HUES6 (cell line): ENCODE results near the gene TNPO3.
"Not testable (repeated sequence)": the region's sequence is repeated elsewhere in the genome, so short reads cannot be mapped to it uniquely, and the experiment has no call there.

Experiments
- H3K27ac ChIP-seq: 2 replicates; pipeline ENCODE4 v1.7.0; 2013; ENCODE audit warnings: low read depth, mild to moderate bottlenecking, low read length, inconsistent platforms
- H3K27me3 ChIP-seq: 2 replicates; pipeline ENCODE4 v1.6.1; 2013; ENCODE audit warnings: low read length; ENCODE audit not compliant: control insufficient read depth, insufficient read depth
- H3K36me3 ChIP-seq: 2 replicates; pipeline ENCODE4 v1.6.1; 2013; ENCODE audit warnings: low read length; ENCODE audit not compliant: control insufficient read depth, insufficient read depth
- H3K4me1 ChIP-seq: 2 replicates; pipeline ENCODE4 v1.6.1; 2013; ENCODE audit warnings: low read length; ENCODE audit not compliant: control insufficient read depth, insufficient read depth
- H3K4me3 ChIP-seq: 2 replicates; pipeline ENCODE4 v1.5.1; 2013; ENCODE audit warnings: low read depth, low read length
- H3K9ac ChIP-seq: one replicate; pipeline ENCODE4 v1.6.1; 2013; ENCODE audit warnings: mild to moderate bottlenecking, low read length
- H3K9me3 ChIP-seq: 2 replicates; pipeline ENCODE4 v1.6.1; 2013; ENCODE audit warnings: low read depth, low read length; ENCODE audit not compliant: control insufficient read depth, insufficient read depth

The TNPO3 gene

GRCh38 chr7:129013048-129013724 is 41.7 kb downstream of the TNPO3 start:
- H3K4me1 ChIP-seq: no peaks in the 10 kb centered on the region
- H3K9me3 ChIP-seq: no peaks in the 10 kb centered on the region
- H3K27me3 ChIP-seq: no peaks in the 10 kb centered on the region
- H3K27ac ChIP-seq: no peak overlapping the region
- no peak overlapping the region for H3K9ac ChIP-seq
- no peak overlapping the region for H3K4me3 ChIP-seq
- peaks cover 79% of the 10 kb centered on the region for H3K36me3 ChIP-seq

GRCh38 chr7:129012641-129013040 is 42.3 kb downstream of the TNPO3 start:
- Histone ChIP-seq H3K4me1 (no peaks in the 10 kb centered on the region), H3K36me3 (peaks cover 78% of the 10 kb centered on the region), H3K9me3 (no peaks in the 10 kb centered on the region), H3K27ac (no peak overlapping the region), H3K4me3 (no peak overlapping the region), H3K9ac (no peak overlapping the region), H3K27me3 (no peaks in the 10 kb centered on the region)

GRCh38 chr7:129010075-129010474 is 44.8 kb downstream of the TNPO3 start:
- no peaks in the 10 kb centered on the region for H3K4me1 ChIP-seq
- no peak overlapping the region for H3K4me3 ChIP-seq
- peaks cover 73% of the 10 kb centered on the region for H3K36me3 ChIP-seq
- no peaks in the 10 kb centered on the region for H3K9me3 ChIP-seq
- no peak overlapping the region for H3K27ac ChIP-seq
- H3K9ac ChIP-seq: no peak overlapping the region
- no peaks in the 10 kb centered on the region for H3K27me3 ChIP-seq

DNA sequence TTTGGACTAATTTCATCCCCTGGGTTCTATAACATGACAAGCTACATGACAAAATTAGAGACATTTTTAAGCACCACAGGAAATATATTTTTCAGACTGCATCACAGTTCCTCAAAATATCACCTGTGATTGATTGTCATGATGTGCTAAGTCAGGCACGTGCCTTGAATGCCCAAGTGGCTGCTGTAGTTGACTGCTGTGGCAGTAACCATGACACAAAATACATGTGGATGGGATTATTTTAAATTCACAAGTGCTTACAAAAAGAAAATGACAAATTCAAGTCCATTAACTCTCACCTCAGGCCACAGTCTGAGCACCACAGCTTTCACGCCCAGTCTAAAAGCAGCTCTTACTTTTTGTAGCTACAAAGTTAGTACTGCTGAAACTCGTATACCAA is 45.5 kb downstream of the TNPO3 start:
- peaks cover 72% of the 10 kb centered on the region for H3K36me3 ChIP-seq
- no peaks in the 10 kb centered on the region for H3K27me3 ChIP-seq
- no peak overlapping the region for H3K9ac ChIP-seq
- no peak overlapping the region for H3K4me3 ChIP-seq
- H3K9me3 ChIP-seq: no peaks in the 10 kb centered on the region
- no peaks in the 10 kb centered on the region for H3K4me1 ChIP-seq
- no peak overlapping the region for H3K27ac ChIP-seq

- no peak overlapping the region for H3K9ac ChIP-seq
- no peak overlapping the region for H3K4me3 ChIP-seq
- H3K36me3 ChIP-seq: peaks cover 72% of the 10 kb centered on the region
- no peaks in the 10 kb centered on the region for H3K9me3 ChIP-seq
- no peak overlapping the region for H3K27ac ChIP-seq
- H3K27me3 ChIP-seq: no peaks in the 10 kb centered on the region
- H3K4me1 ChIP-seq: no peaks in the 10 kb centered on the region
Measured at GRCh38 chr7:129008645-129009414, 46.1 kb downstream of the TNPO3 start.

DNA sequence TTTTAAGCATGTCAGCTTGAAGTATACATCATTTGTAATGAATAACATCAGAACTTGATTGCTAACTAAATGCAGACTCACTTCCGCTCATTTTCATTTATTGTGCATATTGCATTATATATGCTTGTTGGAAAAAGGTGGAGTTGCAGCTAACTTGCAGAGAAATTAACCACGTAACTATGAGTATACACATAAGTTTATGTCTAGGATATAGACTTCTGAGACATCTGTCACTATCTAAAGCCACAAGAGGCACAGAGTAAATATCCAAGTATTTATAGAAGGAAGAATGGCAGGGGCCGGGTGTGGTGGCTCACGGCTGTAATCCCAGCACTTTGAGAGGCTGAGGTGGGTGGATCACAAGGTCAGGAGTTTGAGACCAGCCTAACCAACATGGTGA is 47.3 kb downstream of the TNPO3 start:
- Histone ChIP-seq H3K27ac (no peak overlapping the region), H3K36me3 (peaks cover 68% of the 10 kb centered on the region)

DNA sequence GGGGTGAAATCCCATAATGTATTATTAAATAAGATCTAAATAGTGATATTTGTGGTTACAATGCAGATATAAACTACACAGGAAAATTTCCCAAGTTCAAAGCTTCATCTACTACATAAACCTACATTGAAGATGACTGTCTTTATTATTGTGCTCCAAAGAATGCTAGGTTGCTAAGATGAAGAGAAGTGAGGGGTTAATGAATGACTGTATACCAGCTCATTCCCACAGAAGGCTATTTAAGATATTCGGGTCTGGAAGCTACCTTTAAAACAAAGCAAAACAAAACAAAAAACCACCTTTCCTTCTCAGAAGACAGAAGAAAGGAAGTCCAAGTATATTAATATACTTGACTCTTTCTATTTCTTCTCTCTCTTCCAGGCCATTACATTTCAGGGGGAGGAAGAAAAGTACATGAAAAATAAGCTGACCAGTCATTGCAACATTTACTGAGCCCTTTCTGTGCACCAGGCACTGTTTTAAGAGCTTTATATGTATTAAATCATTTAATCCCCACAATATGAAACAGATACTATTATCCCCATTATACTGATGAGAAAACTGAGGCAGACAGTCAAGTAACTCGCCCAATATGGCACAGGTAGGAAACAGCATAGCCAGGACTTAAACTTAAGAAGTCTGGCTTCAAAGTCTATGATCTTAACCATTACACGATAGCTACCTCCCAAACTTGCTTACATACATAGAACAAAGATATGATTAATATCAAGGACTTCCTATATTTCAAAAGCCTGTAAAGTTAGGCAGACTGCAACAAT is 48.1 kb downstream of the TNPO3 start:
- H3K36me3 ChIP-seq: peaks cover 74% of the 10 kb centered on the region
- H3K9ac ChIP-seq: no peak overlapping the region
- H3K27me3 ChIP-seq: no peaks in the 10 kb centered on the region
- no peak overlapping the region for H3K27ac ChIP-seq
- H3K9me3 ChIP-seq: no peaks in the 10 kb centered on the region
- no peaks in the 10 kb centered on the region for H3K4me1 ChIP-seq
- no peak overlapping the region for H3K4me3 ChIP-seq

More for the DNA sequence above, 47.3 kb downstream of the TNPO3 start:
- Histone ChIP-seq H3K4me3 (no peak overlapping the region), H3K9ac (no peak overlapping the region), H3K9me3 (no peaks in the 10 kb centered on the region), H3K27me3 (no peaks in the 10 kb centered on the region), H3K4me1 (no peaks in the 10 kb centered on the region)

- no peak overlapping the region for H3K27ac ChIP-seq
- no peak overlapping the region for H3K4me3 ChIP-seq
- H3K9me3 ChIP-seq: no peaks in the 10 kb centered on the region
- H3K4me1 ChIP-seq: no peaks in the 10 kb centered on the region
- H3K27me3 ChIP-seq: no peaks in the 10 kb centered on the region
- no peak overlapping the region for H3K9ac ChIP-seq
- peaks cover 80% of the 10 kb centered on the region for H3K36me3 ChIP-seq
Measured at GRCh38 chr7:129005186-129005585, 49.7 kb downstream of the TNPO3 start.

- Histone ChIP-seq H3K27ac (no peak overlapping the region), H3K4me3 (no peak overlapping the region), H3K9me3 (no peaks in the 10 kb centered on the region), H3K27me3 (no peaks in the 10 kb centered on the region), H3K36me3 (peaks cover 88% of the 10 kb centered on the region), H3K9ac (no peak overlapping the region), H3K4me1 (no peaks in the 10 kb centered on the region)
Measured at GRCh38 chr7:128997181-128997580, 57.7 kb downstream of the TNPO3 start.

DNA sequence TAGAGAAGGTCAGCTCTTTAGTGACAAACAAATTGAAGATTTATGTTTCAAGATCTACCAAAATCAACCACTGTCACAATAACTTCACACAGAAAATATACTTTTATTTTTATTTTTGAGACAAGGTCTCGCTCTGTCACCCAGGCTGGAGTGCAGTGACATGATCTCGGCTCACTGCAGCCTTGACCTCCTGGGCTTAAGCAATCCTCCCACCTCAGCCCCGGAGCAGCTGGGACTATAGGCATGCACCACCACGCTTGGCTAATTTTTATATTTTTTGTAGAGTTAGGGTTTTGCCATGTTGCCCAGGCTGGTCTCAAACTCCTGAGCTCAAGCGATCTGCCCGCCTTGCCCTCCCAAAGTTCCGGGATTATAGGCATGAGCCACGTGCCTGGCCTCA is 60.4 kb downstream of the TNPO3 start:
- not testable (repeated sequence) for H3K4me1 ChIP-seq, H3K9ac ChIP-seq, H3K4me3 ChIP-seq, H3K27me3 ChIP-seq, H3K27ac ChIP-seq, H3K9me3 ChIP-seq
- peaks cover 88% of the 10 kb centered on the region for H3K36me3 ChIP-seq

DNA sequence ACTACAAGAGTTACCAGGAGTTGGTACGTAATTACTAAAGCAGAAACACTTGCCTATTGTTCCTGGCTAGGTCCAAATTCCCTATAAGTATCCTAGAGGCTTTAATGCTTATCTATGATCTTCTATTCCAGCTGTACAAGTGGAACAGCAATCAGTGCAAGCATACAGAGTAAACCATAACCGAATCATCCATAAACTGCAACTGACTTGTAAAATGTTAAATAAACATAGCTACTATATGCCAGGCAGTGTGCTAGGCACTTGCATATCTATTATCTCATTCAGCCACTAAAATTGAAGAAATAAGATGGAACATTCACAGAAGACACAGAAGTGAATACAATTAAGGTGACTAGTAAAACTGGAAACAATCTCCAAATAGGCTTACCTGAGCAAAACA is 61.5 kb downstream of the TNPO3 start:
- no peaks in the 10 kb centered on the region for H3K4me1 ChIP-seq
- no peak overlapping the region for H3K27ac ChIP-seq
- no peaks in the 10 kb centered on the region for H3K27me3 ChIP-seq
- no peak overlapping the region for H3K9ac ChIP-seq
- no peak overlapping the region for H3K4me3 ChIP-seq
- H3K36me3 ChIP-seq: peaks cover 90% of the 10 kb centered on the region
- no peaks in the 10 kb centered on the region for H3K9me3 ChIP-seq
